Astrocyte (in vitro differentiated cells and primary cell): ENCODE measurements around the gene MPST. TPM values are rescaled to one million over a fixed set of nuclear protein-coding genes. Genes with fewer than 3 reads are reported as not detected.

Experiments
- DNase-seq: peaks from one replicate; pipeline ENCODE4 v3.0.0-alpha.2; 2010; ENCODE audit warnings: low read depth
- FAIRE-seq: peaks from 2 replicates; lab custom pipeline; 2011; peaks lifted over from hg19 to GRCh38; lab: Jason Lieb, UNC
- H2AFZ ChIP-seq: 2 replicates; pipeline ENCODE4 v1.6.0; 2012; ENCODE audit warnings: low read depth, low read length, inconsistent platforms
- H3K27ac ChIP-seq: 2 replicates; pipeline ENCODE4 v1.5.1; 2011; ENCODE audit warnings: low read depth, low read length, inconsistent platforms
- H3K27me3 ChIP-seq: 2 replicates; pipeline ENCODE4 v1.6.0; 2011; ENCODE audit warnings: low read length, inconsistent platforms; ENCODE audit not compliant: insufficient read depth
- H3K36me3 ChIP-seq: 2 replicates; pipeline ENCODE4 v1.5.1; 2011; ENCODE audit warnings: low read length, inconsistent platforms; ENCODE audit not compliant: insufficient read depth
- H3K4me1 ChIP-seq: 2 replicates; pipeline ENCODE4 v1.5.1; 2011; ENCODE audit warnings: low read length, inconsistent platforms; ENCODE audit not compliant: insufficient read depth
- H3K4me2 ChIP-seq: 2 replicates; pipeline ENCODE4 v1.6.0; 2012; ENCODE audit warnings: low read length, inconsistent platforms
- H3K4me3 ChIP-seq: 2 replicates; pipeline ENCODE4 v1.5.1; 2011; ENCODE audit warnings: low read depth, mild to moderate bottlenecking, low read length, inconsistent platforms; ENCODE audit not compliant: insufficient read depth
- H3K79me2 ChIP-seq: 2 replicates; pipeline ENCODE4 v1.6.0; 2012; ENCODE audit warnings: mild to moderate bottlenecking, low read length, inconsistent platforms; ENCODE audit not compliant: insufficient read depth
- H3K9ac ChIP-seq: 2 replicates; pipeline ENCODE4 v1.6.0; 2012; ENCODE audit warnings: mild to moderate bottlenecking, low read length, inconsistent platforms
- H3K9me3 ChIP-seq: 2 replicates; pipeline ENCODE4 v1.5.1; 2012; ENCODE audit warnings: low read depth, mild to moderate bottlenecking, low read length, inconsistent platforms; ENCODE audit not compliant: insufficient read depth
- H4K20me1 ChIP-seq: 2 replicates; pipeline ENCODE4 v1.6.0; 2012; ENCODE audit warnings: low read length, inconsistent platforms; ENCODE audit not compliant: insufficient read depth
- H3K27ac Mint-ChIP-seq: one replicate; pipeline ENCODE4 v1.8.0; 2021; ENCODE audit warnings: mild to moderate bottlenecking, mixed read lengths; ENCODE audit not compliant: unreplicated experiment
- H3K27me3 Mint-ChIP-seq: one replicate; pipeline ENCODE4 v1.8.0; 2021; ENCODE audit warnings: low read depth, mixed read lengths; ENCODE audit not compliant: unreplicated experiment
- H3K36me3 Mint-ChIP-seq: one replicate; pipeline ENCODE4 v1.8.0; 2021; ENCODE audit warnings: low read depth, mixed read lengths; ENCODE audit not compliant: unreplicated experiment
- H3K4me1 Mint-ChIP-seq: one replicate; pipeline ENCODE4 v1.8.0; 2021; ENCODE audit warnings: low read depth, mixed read lengths; ENCODE audit not compliant: unreplicated experiment
- H3K4me3 Mint-ChIP-seq: one replicate; pipeline ENCODE4 v1.8.0; 2021; ENCODE audit warnings: mild to moderate bottlenecking, moderate library complexity, mixed read lengths; ENCODE audit not compliant: unreplicated experiment
- H3K9me3 Mint-ChIP-seq: one replicate; pipeline ENCODE4 v1.8.0; 2021; ENCODE audit warnings: mild to moderate bottlenecking, mixed read lengths; ENCODE audit not compliant: unreplicated experiment
- EZH2 ChIP-seq: IDR thresholded peaks from 2 replicates; pipeline ENCODE4 v1.6.1; 2012; ENCODE audit warnings: mild to moderate bottlenecking, low read length, inconsistent platforms; ENCODE audit not compliant: insufficient read depth
- total RNA-seq: library from RNA; stranded (reverse); gene quantifications from 2 replicates; pipeline ENCODE4 v1.2.1, GENCODE V29; 2021
- TF ChIP-seq, protein P1 (sequence below): IDR thresholded peaks from 2 replicates; pipeline ENCODE4 v1.5.1; 2011; ENCODE audit warnings: low read depth, mild to moderate bottlenecking, inconsistent platforms, low read length, moderate library complexity; ENCODE audit not compliant: insufficient read depth

MPST gene
- total RNA-seq, 1 donor from 2014 or later, result 67.8 TPM

DNA sequence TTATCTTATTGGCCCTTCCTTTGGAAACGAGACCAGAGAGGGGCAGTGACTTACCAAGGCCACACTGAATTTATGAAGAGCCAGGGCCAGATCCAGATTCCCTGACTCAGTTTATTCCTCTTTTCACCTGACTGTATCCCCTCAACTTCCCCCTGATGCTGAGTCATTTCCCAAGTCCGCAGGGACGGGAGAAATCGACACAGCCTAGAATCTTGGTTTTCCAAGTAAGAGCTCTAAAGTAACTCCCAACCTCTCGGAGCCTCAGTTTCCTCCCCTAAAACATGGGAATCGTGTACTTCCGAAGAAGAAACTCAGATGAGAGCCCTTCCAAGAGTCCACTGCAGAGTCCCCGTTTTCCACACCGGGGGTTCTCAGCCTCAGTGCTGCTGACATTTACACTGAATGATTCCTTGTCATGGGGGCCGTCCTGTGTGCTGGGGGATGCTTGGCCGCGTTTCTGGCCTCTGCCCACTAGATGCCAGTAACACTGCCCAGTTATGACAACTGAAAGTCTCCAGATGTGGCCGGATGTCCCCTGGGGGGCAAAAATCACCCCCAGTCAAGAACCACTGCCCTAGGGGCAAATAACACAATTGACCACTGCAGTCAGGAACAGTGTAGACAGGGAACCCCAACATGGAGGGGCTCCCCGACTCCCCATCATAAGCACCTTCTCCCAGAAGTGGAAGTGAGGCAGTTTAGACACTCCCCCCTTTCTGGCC, 11.2 kb downstream of the MPST start:
- Mint-ChIP-seq H3K4me3 (peak overlapping the region; percentile 27), H3K4me1 (peaks cover 12% of the 10 kb centered on the region), H3K9me3 (no peaks in the 10 kb centered on the region), H3K27me3 (peaks cover 3% of the 10 kb centered on the region), H3K36me3 (peaks cover 5% of the 10 kb centered on the region), H3K27ac (no peak overlapping the region)
- no peak for DNase-seq
- Histone ChIP-seq H3K4me1 (no peaks in the 10 kb centered on the region), H3K27me3 (no peaks in the 10 kb centered on the region), H3K36me3 (peaks cover 3% of the 10 kb centered on the region), H4K20me1 (peaks cover 21% of the 10 kb centered on the region), H2AFZ (no peak overlapping the region), H3K9ac (no peak overlapping the region), H3K79me2 (no peaks in the 10 kb centered on the region), H3K9me3 (no peaks in the 10 kb centered on the region), H3K4me2 (no peak overlapping the region), H3K27ac (no peak overlapping the region), H3K4me3 (no peak overlapping the region)
- no peak for TF ChIP-seq EZH2
- TF ChIP-seq, protein P1, sequence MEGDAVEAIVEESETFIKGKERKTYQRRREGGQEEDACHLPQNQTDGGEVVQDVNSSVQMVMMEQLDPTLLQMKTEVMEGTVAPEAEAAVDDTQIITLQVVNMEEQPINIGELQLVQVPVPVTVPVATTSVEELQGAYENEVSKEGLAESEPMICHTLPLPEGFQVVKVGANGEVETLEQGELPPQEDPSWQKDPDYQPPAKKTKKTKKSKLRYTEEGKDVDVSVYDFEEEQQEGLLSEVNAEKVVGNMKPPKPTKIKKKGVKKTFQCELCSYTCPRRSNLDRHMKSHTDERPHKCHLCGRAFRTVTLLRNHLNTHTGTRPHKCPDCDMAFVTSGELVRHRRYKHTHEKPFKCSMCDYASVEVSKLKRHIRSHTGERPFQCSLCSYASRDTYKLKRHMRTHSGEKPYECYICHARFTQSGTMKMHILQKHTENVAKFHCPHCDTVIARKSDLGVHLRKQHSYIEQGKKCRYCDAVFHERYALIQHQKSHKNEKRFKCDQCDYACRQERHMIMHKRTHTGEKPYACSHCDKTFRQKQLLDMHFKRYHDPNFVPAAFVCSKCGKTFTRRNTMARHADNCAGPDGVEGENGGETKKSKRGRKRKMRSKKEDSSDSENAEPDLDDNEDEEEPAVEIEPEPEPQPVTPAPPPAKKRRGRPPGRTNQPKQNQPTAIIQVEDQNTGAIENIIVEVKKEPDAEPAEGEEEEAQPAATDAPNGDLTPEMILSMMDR, result no peak
- FAIRE-seq, result no peak

- Histone ChIP-seq H3K4me2 (no peak overlapping the region), H3K27ac (no peak overlapping the region), H3K9ac (no peak overlapping the region), H3K4me1 (no peaks in the 10 kb centered on the region), H3K36me3 (no peaks in the 10 kb centered on the region), H3K9me3 (no peaks in the 10 kb centered on the region), H2AFZ (no peak overlapping the region), H3K27me3 (peaks cover 2% of the 10 kb centered on the region), H4K20me1 (peaks cover 10% of the 10 kb centered on the region), H3K79me2 (no peaks in the 10 kb centered on the region), H3K4me3 (no peak overlapping the region)
- no peak overlapping the region for H3K27ac Mint-ChIP-seq
- peaks cover 4% of the 10 kb centered on the region for H3K36me3 Mint-ChIP-seq
- H3K4me3 Mint-ChIP-seq, result no peak overlapping the region
- peaks cover 12% of the 10 kb centered on the region for H3K4me1 Mint-ChIP-seq
- FAIRE-seq (no peak), DNase-seq (no peak)
- TF ChIP-seq, protein P1, result no peak
- TF ChIP-seq EZH2, result no peak
- no peaks in the 10 kb centered on the region for H3K9me3 Mint-ChIP-seq
- peaks cover 6% of the 10 kb centered on the region for H3K27me3 Mint-ChIP-seq
These were observed 12.6 kb downstream of the MPST start for GRCh38 chr22:37032134-37032534.
